NCI-H1436 treated with DMSO at 0.1 percent for 48 hours (cell line): ENCODE results near the gene LINGO4.
A peak's percentile ranks its signal among the peaks of the same experiment; 100 is the strongest.

Experiments used
- DNase-seq: peaks from one replicate; lab custom pipeline; 2025; lab: John Stamatoyannopoulos, UW

The LINGO4 gene

GRCh38 chr1:151805066-151805820 lies at the start of gene LINGO4:
Gene LINGO4 (minus strand): TSS chr1:151805419. CDS start chr1:151802704, 2,715 bp downstream.
- DNase-seq = no peak

GRCh38 chr1:151854658-151855057 lies 49.4 kb upstream of the LINGO4 start:
- no peak for DNase-seq

GRCh38 chr1:151853411-151853943 lies 48.3 kb upstream of the LINGO4 start, which contains the start of gene THEM5:
Gene THEM5 (minus strand): TSS chr1:151853712. CDS start chr1:151853565, 147 bp downstream.
- DNase-seq = no peak

DNA sequence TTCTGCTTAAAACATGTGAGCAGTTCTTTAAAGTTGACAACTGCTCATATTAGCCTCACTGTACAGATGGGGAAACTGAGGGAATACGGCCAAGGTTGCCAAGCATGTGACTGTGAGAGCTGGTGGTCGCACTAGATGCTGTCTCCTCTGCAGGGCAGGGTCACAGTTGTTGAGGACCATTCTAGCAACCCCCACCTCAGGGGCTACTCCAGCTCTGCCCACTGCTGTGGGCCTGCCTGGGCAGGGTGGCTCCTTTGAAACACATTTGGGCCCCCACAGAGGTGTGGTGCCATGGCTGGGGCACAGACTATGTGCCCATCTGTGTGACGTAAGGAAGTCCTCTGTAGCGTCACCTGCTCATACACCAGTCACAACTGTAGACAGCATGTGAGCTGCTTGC lies 47.5 kb upstream of the LINGO4 start:
- no peak for DNase-seq

DNA sequence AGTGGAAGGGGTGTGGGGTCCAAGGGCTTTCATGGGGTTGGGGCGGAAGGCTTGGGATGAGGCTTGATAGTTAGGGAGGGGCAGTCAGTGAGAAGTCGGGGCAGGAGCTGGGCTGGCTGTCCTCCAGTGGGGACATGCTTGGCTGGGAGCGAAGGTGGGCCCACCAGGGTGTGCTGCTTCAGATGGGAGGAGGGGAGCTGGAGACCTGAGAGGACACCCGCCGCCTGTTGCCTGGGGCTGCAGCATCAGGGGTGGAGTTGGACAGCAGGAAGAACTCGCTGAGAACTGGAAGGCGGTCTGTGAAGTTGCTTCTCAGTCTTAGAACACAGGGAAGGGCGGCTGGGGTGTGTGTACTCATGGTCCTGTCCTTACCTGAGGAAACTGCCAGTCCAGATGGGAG lies 46.7 kb upstream of the LINGO4 start:
- DNase-seq = no peak

GRCh38 chr1:151849871-151850270 lies 44.7 kb upstream of the LINGO4 start:
- DNase-seq = no peak

DNA sequence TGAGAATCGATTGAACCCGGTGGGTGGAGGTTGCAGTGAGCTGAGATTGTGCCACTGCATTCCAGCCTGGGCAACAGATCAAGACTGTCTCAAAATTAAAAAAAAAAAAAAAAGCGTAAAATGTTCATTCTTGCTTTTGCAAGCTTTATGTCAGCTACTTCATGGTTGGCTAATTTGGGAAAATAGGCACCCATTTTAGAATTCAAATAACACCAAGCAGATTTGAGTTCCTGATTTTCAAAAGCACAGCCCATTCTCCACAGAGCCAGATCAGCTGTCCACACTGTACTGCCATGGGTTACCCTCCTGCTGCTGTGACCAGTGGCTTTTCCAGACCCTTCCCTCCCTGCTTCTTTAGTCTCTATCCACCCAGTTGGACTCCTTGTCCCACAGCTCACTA lies 43.9 kb upstream of the LINGO4 start:
- no peak for DNase-seq

GRCh38 chr1:151847867-151848596 lies 42.8 kb upstream of the LINGO4 start:
- DNase-seq = no peak

DNA sequence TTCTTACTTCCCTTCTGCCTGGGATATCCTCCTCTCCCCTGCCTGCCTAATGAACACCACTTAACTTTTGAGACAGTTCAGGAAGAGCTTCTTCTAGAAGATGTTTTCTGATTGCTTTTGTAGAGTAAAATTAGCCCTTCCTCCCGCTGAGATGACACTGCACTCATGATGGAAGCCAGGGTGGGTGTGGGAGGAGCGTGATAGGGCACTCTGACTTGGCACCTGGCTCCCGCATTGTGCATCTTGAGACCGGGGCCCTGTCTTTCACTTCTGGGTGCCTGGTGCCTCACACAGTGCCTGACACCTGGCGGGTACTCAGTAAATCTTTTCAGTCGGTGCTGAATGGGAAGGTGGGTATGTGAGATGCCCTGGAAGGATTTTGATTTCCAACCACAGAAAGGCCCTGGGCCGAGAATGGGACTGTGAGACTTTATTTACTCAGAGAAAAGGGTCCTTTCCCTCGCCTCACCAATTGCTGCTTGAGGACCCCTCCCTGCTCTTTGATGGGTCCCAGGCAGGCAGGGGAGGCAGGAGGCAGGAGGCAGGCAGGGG lies 41.5 kb upstream of the LINGO4 start:
- DNase-seq = no peak

- no peak for DNase-seq
These were observed 40.9 kb upstream of the LINGO4 start for GRCh38 chr1:151846062-151846568.

GRCh38 chr1:151843398-151843797 lies 38.2 kb upstream of the LINGO4 start:
- DNase-seq = no peak

- DNase-seq = no peak
These were observed 35.9 kb upstream of the LINGO4 start for GRCh38 chr1:151841141-151841540.

DNA sequence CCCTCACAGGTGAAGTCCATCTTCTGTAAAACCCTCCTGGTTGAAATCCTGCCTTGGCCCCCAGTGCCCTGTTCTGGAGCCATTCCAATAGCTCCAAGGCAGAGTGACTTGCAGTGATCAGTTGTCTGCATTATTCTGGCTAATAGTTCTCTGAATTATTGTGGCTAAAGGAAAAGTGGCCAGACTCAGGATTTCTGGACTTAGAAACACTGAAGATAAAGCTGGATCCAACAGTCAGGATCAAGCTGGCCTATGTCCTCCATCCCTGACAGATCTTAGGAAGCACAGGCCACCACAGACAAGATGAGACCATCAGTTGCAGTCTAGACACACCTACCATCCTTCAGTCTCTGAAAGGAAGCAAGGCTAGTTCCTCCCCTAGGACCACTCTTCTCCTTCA lies 35.2 kb upstream of the LINGO4 start:
- DNase-seq = no peak

- peak; percentile 50 for DNase-seq
These were observed 34.5 kb upstream of the LINGO4 start, which contains the start of gene C2CD4D for GRCh38 chr1:151839457-151840403. Gene C2CD4D (minus strand): TSS chr1:151839820. CDS start chr1:151838989, 831 bp downstream.

- no peak for DNase-seq
These were observed 33.8 kb upstream of the LINGO4 start for GRCh38 chr1:151839082-151839412.

- no peak for DNase-seq
These were observed 33.2 kb upstream of the LINGO4 start for GRCh38 chr1:151838222-151839081.

- no peak for DNase-seq
These were observed 32.6 kb upstream of the LINGO4 start for GRCh38 chr1:151837884-151838221.

GRCh38 chr1:151837197-151837596 lies 32.0 kb upstream of the LINGO4 start:
- no peak for DNase-seq

DNA sequence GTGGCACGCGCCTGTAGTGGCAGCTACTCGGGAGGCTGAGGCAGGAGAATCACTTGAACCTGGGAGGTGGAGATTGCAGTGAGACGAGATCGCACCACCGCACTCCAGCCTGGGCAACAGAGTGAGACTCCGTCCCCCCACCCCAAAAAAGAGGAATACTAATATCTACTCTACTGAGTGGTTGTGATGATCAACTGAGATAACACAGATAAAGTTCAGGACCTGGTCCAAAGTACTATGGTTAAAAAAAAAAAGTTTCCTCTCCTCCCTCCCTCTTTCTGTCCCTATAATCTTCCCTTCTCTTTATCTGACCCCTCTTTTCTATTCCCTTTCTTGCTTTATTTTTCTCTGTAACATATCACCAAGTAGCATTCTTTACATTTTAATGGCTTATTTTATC lies 30.4 kb upstream of the LINGO4 start:
- DNase-seq = no peak

- no peak for DNase-seq
These were observed 29.0 kb upstream of the LINGO4 start for GRCh38 chr1:151834239-151834638.
